Stimulated activated CD8-positive, alpha-beta memory T cell treated with anti-CD3 and anti-CD28 coated beads, Interleukin-4, amount 100 ng/mL, for 4 hours (primary cell): Measurements from ENCODE around the gene TMEM89.

Experiments used
- DNase-seq, 2 donors: peaks; one replicate each; pipeline ENCODE4 v3.0.0-alpha.2; 2020; ENCODE audit warnings: low read depth in 2 of 2, low spot score in 1 of 2

Gene TMEM89

GRCh38 chr3:48591436-48591835, 30.1 kb downstream of the TMEM89 start:
- DNase-seq, result no peak

DNA sequence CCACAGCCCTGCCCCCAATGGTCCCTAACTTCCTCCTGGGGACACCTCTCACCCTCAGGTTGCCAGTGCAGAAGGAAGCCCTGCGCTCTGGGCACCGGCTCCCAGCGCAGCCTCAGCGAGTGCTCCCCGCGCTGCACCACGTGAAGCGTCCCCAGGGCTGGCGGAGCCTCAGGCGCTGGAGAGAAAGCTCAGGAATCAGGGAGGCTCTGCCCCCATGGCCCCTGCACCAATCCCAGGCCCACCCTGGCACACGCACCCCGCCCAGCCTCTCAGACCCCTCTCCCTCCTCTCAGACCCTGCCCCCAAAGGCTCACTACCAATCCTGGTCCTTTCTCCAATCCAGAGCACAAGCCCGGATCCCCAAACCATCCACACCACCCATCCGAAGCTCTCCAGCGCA, 33.3 kb downstream of the TMEM89 start:
- no peak for DNase-seq

- DNase-seq, result no peak
Observed at GRCh38 chr3:48587686-48588085, 33.9 kb downstream of the TMEM89 start.

DNA sequence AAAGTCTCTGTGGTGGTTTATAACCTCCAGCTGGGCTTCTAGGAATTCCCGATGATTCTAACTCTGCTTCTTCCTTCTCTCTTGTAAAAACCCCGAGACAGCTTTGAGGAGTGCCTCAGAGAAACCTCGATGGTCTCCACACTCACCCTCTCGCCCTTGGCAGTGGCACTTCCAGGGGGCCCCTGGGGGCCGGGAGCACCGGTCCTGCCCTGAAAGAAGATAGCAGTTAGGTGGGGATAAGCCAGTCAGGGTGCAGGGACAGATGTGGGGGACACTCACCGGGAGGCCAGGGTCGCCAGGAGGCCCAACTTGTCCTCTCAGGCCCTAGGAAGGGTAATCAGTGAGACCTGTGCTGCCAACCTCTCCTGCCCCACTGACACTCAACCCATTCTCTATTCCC, 36.2 kb downstream of the TMEM89 start:
- no peak for DNase-seq

DNA sequence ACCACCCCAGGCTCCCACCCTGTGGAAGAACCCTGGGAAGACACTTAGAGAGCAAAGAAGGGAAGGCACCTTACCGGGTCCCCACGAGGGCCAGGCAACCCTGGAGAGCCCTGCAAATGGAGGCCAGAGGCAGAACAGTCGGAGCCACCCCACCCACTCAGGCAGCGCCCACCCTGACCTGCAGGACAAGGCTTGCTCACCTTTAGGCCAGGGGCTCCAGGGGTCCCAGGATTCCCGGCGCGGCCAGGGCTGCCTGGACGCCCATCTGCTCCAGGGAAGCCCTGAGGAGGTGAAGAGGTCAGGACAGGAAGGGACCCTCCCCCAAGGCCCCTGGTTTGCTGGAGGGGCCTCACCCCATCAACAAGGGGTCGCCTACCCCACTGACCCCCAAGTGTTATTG, 36.7 kb downstream of the TMEM89 start:
- no peak for DNase-seq

- no peak for DNase-seq
Observed at GRCh38 chr3:48581621-48582481, 39.7 kb downstream of the TMEM89 start.

DNA sequence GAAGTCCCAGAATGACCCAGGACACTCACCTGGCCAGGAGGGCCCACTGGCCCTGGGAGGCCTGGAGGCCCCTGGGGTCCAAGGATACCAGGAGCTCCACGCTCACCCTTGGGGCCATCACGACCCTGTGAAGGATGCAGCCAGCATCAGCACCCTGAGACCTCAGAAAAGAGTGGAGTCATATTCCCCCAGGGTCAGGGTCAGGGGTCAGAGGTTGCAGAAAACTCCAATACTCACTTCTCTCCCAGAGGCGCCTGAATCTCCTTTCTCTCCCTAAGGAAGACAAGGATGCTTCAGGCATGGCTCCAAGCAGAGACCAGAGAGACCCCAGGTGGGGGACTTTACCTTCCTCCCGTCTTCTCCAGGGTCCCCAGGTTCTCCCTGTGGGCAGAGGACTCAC, 44.9 kb downstream of the TMEM89 start:
- no peak for DNase-seq

DNA sequence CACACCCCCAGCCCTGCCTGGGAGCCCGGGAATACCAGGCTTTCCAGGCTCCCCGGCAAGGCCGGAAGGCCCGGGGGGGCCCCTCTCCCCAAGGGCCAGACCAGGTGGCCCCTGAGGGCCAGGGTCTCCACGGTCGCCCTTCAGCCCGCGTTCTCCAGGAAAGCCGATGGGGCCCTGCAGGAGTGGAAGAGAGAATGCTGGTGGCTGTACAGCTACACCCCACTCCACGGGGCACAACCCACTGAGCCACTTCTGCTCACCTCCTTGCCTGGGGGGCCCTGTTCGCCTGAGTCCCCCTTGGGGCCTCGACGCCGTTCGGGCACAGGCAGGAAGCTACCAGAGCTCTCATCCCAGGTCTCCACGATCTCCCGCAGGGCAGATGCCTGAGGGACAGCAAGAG, 46.2 kb downstream of the TMEM89 start:
- no peak for DNase-seq

- DNase-seq, result no peak
Observed at GRCh38 chr3:48573973-48574585, 47.5 kb downstream of the TMEM89 start.

DNA sequence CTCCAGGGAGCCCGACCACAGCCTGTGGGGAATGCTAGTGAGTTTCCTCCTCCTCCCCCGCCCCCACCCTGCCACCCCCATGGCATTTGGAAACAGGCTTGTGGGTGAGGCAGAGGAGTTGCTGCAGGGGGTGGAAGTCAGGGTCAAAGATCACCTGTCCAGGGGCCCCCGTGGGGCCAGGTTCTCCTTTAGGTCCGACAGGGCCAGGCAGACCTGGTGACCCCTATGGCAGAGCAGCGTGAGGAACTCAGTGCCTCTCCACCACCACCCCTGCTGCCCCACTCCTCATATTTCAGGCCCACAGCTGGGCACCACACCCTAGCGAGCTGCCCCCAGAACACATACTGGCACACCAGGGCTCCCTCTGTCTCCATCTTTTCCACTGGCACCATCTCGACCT, 49.1 kb downstream of the TMEM89 start:
- no peak for DNase-seq

DNA sequence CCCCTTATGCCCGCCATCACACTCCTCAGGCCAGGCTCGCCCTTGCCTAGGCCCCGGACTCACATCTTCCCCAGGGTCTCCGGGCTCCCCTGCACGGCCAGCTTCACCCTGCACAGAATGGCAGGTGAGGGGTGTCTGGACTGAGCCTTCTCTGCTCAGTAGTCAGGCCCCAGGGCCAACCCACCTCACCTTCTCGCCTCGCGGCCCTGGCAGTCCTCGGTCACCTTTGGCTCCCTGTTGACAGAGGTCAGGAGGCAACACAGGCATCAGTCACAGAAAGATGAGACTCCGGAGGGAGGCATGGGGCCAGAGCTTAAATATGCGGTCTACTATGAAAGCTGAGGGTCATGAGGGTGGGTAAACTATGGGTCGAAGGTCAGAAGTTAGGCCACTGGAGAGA, 49.6 kb downstream of the TMEM89 start:
- no peak for DNase-seq
